ENCODE results near the gene PCSK5.

GRCh38 chr9:75965231-75965630, 74.8 kb downstream of the PCSK5 start:
- TF ChIP-seq CTCF (conservative IDR thresholded peaks at IDR 0.05; ENCODE audit: low read length) (no peak), EZH2phosphoT487 (IDR thresholded peaks at IDR 0.05; ENCODE audit: borderline replicate concordance, low read depth, low read length) (no peak)

Data from OCI-LY7 (cell line).